HepG2 (cell line): ENCODE measurements around the gene RBM43. TPM values are rescaled to one million over a fixed set of nuclear protein-coding genes. Genes with fewer than 3 reads are reported as not detected.

ENCODE experiments used
- ATAC-seq: fragments of 200-7000 bp; cut with Tn5 transposase; 3 replicates; pipeline ENCODE4 v1.9.1; 2020; ENCODE audit warnings: mild to moderate bottlenecking, moderate library complexity
- BruUV-seq: library from RNA; stranded (reverse); fragments of 400-500 nt; replicated peaks from 2 replicates; lab custom pipeline; 2021; lab: Mats Ljungman, UMichigan
- CTCF ChIA-PET: fragments of 300-600 bp; formaldehyde crosslinking; extraction: SDS; loops from one replicate; lab custom pipeline; 2021; ENCODE audit warnings: low total read pairs, inconsistent platforms, low intra/inter-chr PET ratio; lab: Yijun Ruan, JAX
- POLR2A ChIA-PET: fragments of 350-600 bp; sonication (Branson Sonifier 250); formaldehyde crosslinking; loops from one replicate; lab custom pipeline; 2020; ENCODE audit warnings: antibody characterized with exemption, inconsistent platforms; lab: Yijun Ruan, JAX
- DNase-seq: peaks from one replicate; pipeline ENCODE4 v3.0.0-alpha.2; 2015; ENCODE audit warnings: low spot score
- FAIRE-seq: peaks from 3 replicates; lab custom pipeline; 2011; peaks lifted over from hg19 to GRCh38; lab: Jason Lieb, UNC
- H2AFZ ChIP-seq: one replicate; pipeline ENCODE4 v1.6.1; 2011; ENCODE audit warnings: low read length, inconsistent platforms
- H3K27ac ChIP-seq: fragments of 300-600 bp; 3 replicates; pipeline ENCODE4 v1.8.0; 2011; ENCODE audit warnings: mixed run types, mild to moderate bottlenecking, mixed read lengths, low read length, inconsistent platforms; ENCODE audit not compliant: insufficient read depth; ENCODE audit errors: extremely low read length
- H3K27me3 ChIP-seq, 2 experiments: fragments of 200-600 bp in 1 of 2; 2 replicates in 1 of 2; 3 replicates in 1 of 2; pipeline versions ENCODE4 v1.6.0 to v1.8.0; 2011; ENCODE audit warnings: low read length in 2 of 2, mild to moderate bottlenecking in 2 of 2, moderate library complexity in 2 of 2, inconsistent platforms in 1 of 2; ENCODE audit not compliant: insufficient read depth in 2 of 2, control insufficient read depth in 1 of 2
- H3K36me3 ChIP-seq, 2 experiments: fragments of 200-600 bp in 1 of 2; replicated peaks in 1 of 2; 2 replicates in 1 of 2; 3 replicates in 1 of 2; pipeline versions ENCODE4 v1.5.1 to v1.8.0; 2011; ENCODE audit warnings: low read length in 2 of 2, inconsistent platforms in 1 of 2; ENCODE audit not compliant: insufficient read depth in 2 of 2, control insufficient read depth in 1 of 2
- H3K4me1 ChIP-seq: 2 replicates; pipeline ENCODE4 v1.5.1; 2012; ENCODE audit warnings: low read length, inconsistent platforms; ENCODE audit not compliant: insufficient read depth
- H3K4me2 ChIP-seq: 2 replicates; pipeline ENCODE4 v1.6.0; 2011; ENCODE audit warnings: low read depth, low read length, inconsistent platforms
- H3K4me3 ChIP-seq, 3 experiments: fragments of 200-600 bp in 1 of 3; sonication (generic), shearing (Covaris generic) in 1 of 3; replicated peaks in 1 of 3; 2 replicates each; pipeline ENCODE4 v1.5.1; 2011 to 2016; ENCODE audit warnings: low read length in 3 of 3, inconsistent platforms in 2 of 3, low read depth in 2 of 3, mild to moderate bottlenecking in 2 of 3, control low read depth in 1 of 3, mixed read lengths in 1 of 3; ENCODE audit not compliant: insufficient read depth in 1 of 3
- H3K79me2 ChIP-seq: one replicate; pipeline ENCODE4 v1.6.1; 2011; ENCODE audit warnings: low read length, inconsistent platforms; ENCODE audit not compliant: insufficient read depth
- H3K9ac ChIP-seq: 2 replicates; pipeline ENCODE4 v1.6.0; 2011; ENCODE audit warnings: mild to moderate bottlenecking, low read depth, low read length, inconsistent platforms; ENCODE audit not compliant: insufficient read depth
- H3K9me3 ChIP-seq: 2 replicates; pipeline ENCODE4 v1.5.1; 2012; ENCODE audit warnings: mild to moderate bottlenecking, low read length
- H4K20me1 ChIP-seq: 2 replicates; pipeline ENCODE4 v1.6.0; 2011; ENCODE audit warnings: inconsistent platforms, mild to moderate bottlenecking, low read length, moderate library complexity; ENCODE audit not compliant: insufficient read depth
- CEBPG ChIP-seq: IDR thresholded peaks from 2 replicates; pipeline ENCODE4 v1.6.1; 2016
- KAT2B ChIP-seq: fragments of 150-350 bp; IDR thresholded peaks from 2 replicates; pipeline ENCODE4 v1.6.1; 2014; ENCODE audit warnings: low read depth, low read length, borderline replicate concordance
- KIAA2018 ChIP-seq: sonication (generic); formaldehyde crosslinking; IDR thresholded peaks from 2 replicates; pipeline ENCODE4 v1.5.0; 2020; ENCODE audit warnings: mild to moderate bottlenecking, missing genetic modification reagents, borderline replicate concordance
- MAFG ChIP-seq: sonication (generic); formaldehyde crosslinking; IDR thresholded peaks from 2 replicates; pipeline ENCODE4 v1.5.1; 2020; ENCODE audit warnings: mild to moderate bottlenecking, missing genetic modification reagents
- POLR2G ChIP-seq: fragments of 200-400 bp; formaldehyde crosslinking; IDR thresholded peaks from 2 replicates; pipeline ENCODE4 v1.6.1; 2018; ENCODE audit warnings: mild to moderate bottlenecking, low read depth, low read length, moderate library complexity
- REXO4 ChIP-seq: sonication (generic); formaldehyde crosslinking; IDR thresholded peaks from 2 replicates; pipeline ENCODE4 v1.8.0; 2022; ENCODE audit warnings: missing genetic modification reagents, mild to moderate bottlenecking, borderline replicate concordance
- ZUFSP ChIP-seq: sonication (generic); formaldehyde crosslinking; IDR thresholded peaks from 2 replicates; pipeline ENCODE4 v1.9.0; 2021; ENCODE audit warnings: missing genetic modification reagents, mild to moderate bottlenecking, borderline replicate concordance
- in situ Hi-C: cut with HindIII; loops from 2 replicates; pipeline ENCODE4 v1.10.0; 2017; ENCODE audit warnings: low pct_unique_long_range_greater_than_20kb; ENCODE audit not compliant: extremely low pct_ligation_motif_present
- intact Hi-C: fragments of 100-400 bp; cut with micrococcal nuclease; formaldehyde crosslinking; loops from one replicate; pipeline ENCODE4 v1.10.0; 2022; ENCODE audit not compliant: unreplicated experiment
- polyA plus RNA-seq, 8 experiments: library from polyadenylated mRNA; depleted of rRNA in 3 of 8; stranded (reverse) in 7 of 8; unstranded in 1 of 8; fragments of >200 nt; fragmentation: Illumina TruSeq in 4 of 8; extraction: Trizol in 4 of 8; gene quantifications; 2 replicates each; pipeline versions ENCODE4 v1.2.1 to v1.2.3, GENCODE V29; 2011 to 2016; ENCODE audit warnings: low read depth in 4 of 8, missing spikeins in 1 of 8, mixed read lengths in 1 of 8; ENCODE audit not compliant: insufficient read depth in 1 of 8
- total RNA-seq, 5 experiments: library from RNA; depleted of rRNA; stranded (reverse); fragments of >200 nt; fragmentation: Illumina TruSeq; extraction: Trizol; gene quantifications; 2 replicates each; pipeline ENCODE4 v1.2.3, GENCODE V29; 2016; ENCODE audit warnings: low read depth in 1 of 5

The RBM43 gene
- total and polyA plus RNA-seq, 2 of the 13 experiments (the other 11 are each of a cell fraction or from before 2014, with no cell fraction given), result 0.31 to 0.70 TPM

GRCh38 chr2:151292141-151292540, 30.5 kb upstream of the RBM43 start (continued):
- no peak for TF ChIP-seq ZUFSP (CRISPR knock-in tag)
- TF ChIP-seq, all 625 proteins: peak for 0

- Histone ChIP-seq H4K20me1 (no peaks in the 10 kb centered on the region), H3K36me3 (no peaks in the 10 kb centered on the region), H3K4me1 (peaks cover 9% of the 10 kb centered on the region; the same call in 1 of the 2 replicates), H2AFZ (no peak overlapping the region), H3K9ac (no peak overlapping the region), H3K4me2 (no peak overlapping the region), H3K27ac (no peak overlapping the region), H3K9me3 (no peaks in the 10 kb centered on the region), H3K27me3 (peaks cover 0 to 12% of the 10 kb centered on the region in 2 experiments; a peak in 3 of 5 replicates), H3K79me2 (no peaks in the 10 kb centered on the region), H3K4me3 (no peak overlapping the region)
- ATAC-seq, result no peak
- TF ChIP-seq REXO4 (CRISPR knock-in tag) (no peak), CEBPG (CRISPR knock-in tag) (no peak), MAFG (CRISPR knock-in tag) (no peak), KAT2B (no peak), KIAA2018 (no peak), POLR2G (no peak)
- ChIA-PET CTCF (no interaction called here), POLR2A (no interaction called here)
- BruUV-seq, result no TSS peak
- intact Hi-C loops (no loop called here), in situ Hi-C loops (no loop called here)
- no peak for DNase-seq
- FAIRE-seq, result no peak
Observed at GRCh38 chr2:151291224-151291623, 29.6 kb upstream of the RBM43 start.
